ENCODE measurements around the gene VSIR.

Gene VSIR

GRCh38 chr10:71750124-71750841 lies 23.0 kb downstream of the VSIR start:
- FAIRE-seq, result no peak
- no peak for DNase-seq (ENCODE audit: insufficient read length, low spot score)

- DNase-seq (ENCODE audit: insufficient read length, low spot score) (no peak), FAIRE-seq (no peak)
Observed at GRCh38 chr10:71749396-71749795, 23.9 kb downstream of the VSIR start.

GRCh38 chr10:71748671-71749191 lies 24.6 kb downstream of the VSIR start:
- no peak for DNase-seq (ENCODE audit: insufficient read length, low spot score)

GRCh38 chr10:71747551-71748523 lies 25.5 kb downstream of the VSIR start:
- FAIRE-seq (no peak), DNase-seq (ENCODE audit: insufficient read length, low spot score) (no peak)

More at GRCh38 chr10:71748671-71749191, 24.6 kb downstream of the VSIR start:
- no peak for FAIRE-seq

GRCh38 chr10:71747039-71747531 lies 26.2 kb downstream of the VSIR start:
- DNase-seq (ENCODE audit: insufficient read length, low spot score) (no peak), FAIRE-seq (no peak)

- DNase-seq (ENCODE audit: insufficient read length, low spot score) (peak; percentile 29), FAIRE-seq (no peak)
Observed at GRCh38 chr10:71746344-71747037, 26.8 kb downstream of the VSIR start.

GRCh38 chr10:71745664-71746250 lies 27.6 kb downstream of the VSIR start:
- DNase-seq (ENCODE audit: insufficient read length, low spot score), result no peak
- FAIRE-seq, result no peak

GRCh38 chr10:71744897-71745663 lies 28.2 kb downstream of the VSIR start:
- no peak for FAIRE-seq
- DNase-seq (ENCODE audit: insufficient read length, low spot score), result no peak

GRCh38 chr10:71743866-71744265 lies 29.5 kb downstream of the VSIR start:
- DNase-seq (ENCODE audit: insufficient read length, low spot score) (no peak), FAIRE-seq (no peak)

GRCh38 chr10:71743089-71743838 lies 30.1 kb downstream of the VSIR start:
- no peak for FAIRE-seq

GRCh38 chr10:71742301-71743088 lies 30.8 kb downstream of the VSIR start:
- FAIRE-seq (peak; percentile 38), DNase-seq (ENCODE audit: insufficient read length, low spot score) (no peak)

More at GRCh38 chr10:71743089-71743838, 30.1 kb downstream of the VSIR start:
- DNase-seq (ENCODE audit: insufficient read length, low spot score), result no peak

GRCh38 chr10:71741671-71742070 lies 31.6 kb downstream of the VSIR start:
- DNase-seq (ENCODE audit: insufficient read length, low spot score) (no peak), FAIRE-seq (no peak)

GRCh38 chr10:71741029-71741428 lies 32.3 kb downstream of the VSIR start:
- DNase-seq (ENCODE audit: insufficient read length, low spot score) (no peak), FAIRE-seq (no peak)

GRCh38 chr10:71740069-71740653 lies 33.2 kb downstream of the VSIR start:
- DNase-seq (ENCODE audit: insufficient read length, low spot score) (no peak), FAIRE-seq (no peak)

GRCh38 chr10:71739358-71739900 lies 33.9 kb downstream of the VSIR start:
- no peak for FAIRE-seq
- no peak for DNase-seq (ENCODE audit: insufficient read length, low spot score)

GRCh38 chr10:71737834-71738197 lies 35.5 kb downstream of the VSIR start:
- FAIRE-seq (no peak), DNase-seq (ENCODE audit: insufficient read length, low spot score) (no peak)
